ENCODE measurements around the gene LLGL2.
A peak's percentile ranks its signal among the peaks of the same experiment; 100 is the strongest.

Gene LLGL2

DNA sequence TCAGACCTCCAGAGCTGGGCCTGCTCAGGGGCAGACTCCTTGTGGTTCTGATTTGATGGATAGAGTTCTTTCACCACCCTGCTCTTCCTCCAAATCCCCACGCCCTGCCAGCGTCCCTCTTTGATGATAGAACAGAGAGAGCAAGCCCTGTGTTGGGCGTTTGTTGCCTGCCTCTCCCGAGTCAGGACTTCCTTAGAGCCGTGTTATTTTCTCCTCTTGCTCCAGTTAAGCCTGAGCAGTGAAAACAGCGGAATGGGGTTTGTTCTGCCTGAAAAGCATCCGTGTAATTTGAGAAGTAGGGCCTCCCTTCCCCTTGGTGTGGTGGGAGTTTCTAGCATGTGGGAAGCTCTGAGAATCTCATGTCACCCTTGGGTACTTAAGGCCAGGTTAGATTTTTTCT lies 47.0 kb upstream of the LLGL2 start:
- Histone ChIP-seq H3K79me1 (ENCODE audit: low read length) (peaks cover 2% of the 10 kb centered on the region), H4K5ac (ENCODE audit: low read length) (no peak overlapping the region), H2AK5ac (ENCODE audit: low read length) (no peak overlapping the region), H3K4me2 (ENCODE audit: low read length) (no peak overlapping the region), H3K4me3 (ENCODE audit: low read length) (no peak overlapping the region), H3K27me3 (ENCODE audit: insufficient read depth, low read length, poor library complexity) (no peaks in the 10 kb centered on the region), H3K56ac (ENCODE audit: low read length) (no peak overlapping the region), H3K18ac (ENCODE audit: low read length) (no peak overlapping the region), H4K8ac (ENCODE audit: low read depth, low read length) (no peak overlapping the region), H3K23ac (ENCODE audit: low read length) (no peak overlapping the region), H2BK5ac (ENCODE audit: low read length) (no peak overlapping the region), H3K4ac (ENCODE audit: low read depth, low read length) (no peak overlapping the region), H3K4me1 (ENCODE audit: control insufficient read depth, low read depth, low read length) (peaks cover 3% of the 10 kb centered on the region), H3K27ac (ENCODE audit: low read depth, low read length) (no peak overlapping the region), H3K9ac (ENCODE audit: low read length) (no peak overlapping the region), H3K79me2 (ENCODE audit: control insufficient read depth, insufficient read depth, low read length) (no peaks in the 10 kb centered on the region), H2BK15ac (replicated peaks; ENCODE audit: low read depth) (no peak overlapping the region), H3K36me3 (ENCODE audit: control insufficient read depth, insufficient read depth, low read length) (no peaks in the 10 kb centered on the region), H2BK120ac (ENCODE audit: low read depth, low read length) (no peak overlapping the region)
- DNase-seq: no peak
- WGBS (ENCODE audit: extremely low coverage, insufficient coverage, low lambda C conversion rate): no CpG with 5 or more reads among the region's 7 CpGs

DNA sequence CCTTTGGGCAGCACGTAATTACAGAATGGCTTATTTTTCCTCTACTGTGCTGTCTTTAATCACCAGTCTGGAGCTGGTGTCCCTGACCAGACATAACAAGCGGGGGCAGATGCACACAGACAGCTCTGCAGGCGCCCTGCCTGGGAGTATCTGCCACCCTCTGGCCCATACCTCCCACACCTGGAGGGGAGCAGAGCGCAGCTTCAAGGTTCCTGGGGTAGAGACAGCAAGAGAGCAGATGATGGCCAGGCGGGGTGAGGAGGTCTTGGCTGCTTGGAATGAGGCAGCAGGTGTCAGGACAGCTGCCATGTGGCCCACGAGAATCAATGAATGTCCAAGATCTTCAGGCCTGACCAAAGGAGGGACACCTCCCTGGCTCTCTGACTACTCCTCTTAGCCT lies 45.2 kb upstream of the LLGL2 start:
- Histone ChIP-seq H3K79me1 (ENCODE audit: low read length) (peaks cover 2% of the 10 kb centered on the region), H2AK5ac (ENCODE audit: low read length) (no peak overlapping the region), H3K9ac (ENCODE audit: low read length) (no peak overlapping the region), H3K23ac (ENCODE audit: low read length) (no peak overlapping the region), H2BK120ac (ENCODE audit: low read depth, low read length) (no peak overlapping the region), H3K27ac (ENCODE audit: low read depth, low read length) (no peak overlapping the region), H3K36me3 (ENCODE audit: control insufficient read depth, insufficient read depth, low read length) (no peaks in the 10 kb centered on the region), H3K4me2 (ENCODE audit: low read length) (no peak overlapping the region), H3K56ac (ENCODE audit: low read length) (no peak overlapping the region), H4K5ac (ENCODE audit: low read length) (no peak overlapping the region), H3K27me3 (ENCODE audit: insufficient read depth, low read length, poor library complexity) (no peaks in the 10 kb centered on the region), H4K8ac (ENCODE audit: low read depth, low read length) (no peak overlapping the region), H2BK5ac (ENCODE audit: low read length) (no peak overlapping the region), H3K4me1 (ENCODE audit: control insufficient read depth, low read depth, low read length) (peaks cover 3% of the 10 kb centered on the region), H3K79me2 (ENCODE audit: control insufficient read depth, insufficient read depth, low read length) (no peaks in the 10 kb centered on the region), H3K4ac (ENCODE audit: low read depth, low read length) (no peak overlapping the region), H3K18ac (ENCODE audit: low read length) (no peak overlapping the region), H3K4me3 (ENCODE audit: low read length) (no peak overlapping the region), H2BK15ac (replicated peaks; ENCODE audit: low read depth) (no peak overlapping the region)
- no peak for DNase-seq
- WGBS (ENCODE audit: extremely low coverage, insufficient coverage, low lambda C conversion rate): no CpG with 5 or more reads among the region's 6 CpGs

DNA sequence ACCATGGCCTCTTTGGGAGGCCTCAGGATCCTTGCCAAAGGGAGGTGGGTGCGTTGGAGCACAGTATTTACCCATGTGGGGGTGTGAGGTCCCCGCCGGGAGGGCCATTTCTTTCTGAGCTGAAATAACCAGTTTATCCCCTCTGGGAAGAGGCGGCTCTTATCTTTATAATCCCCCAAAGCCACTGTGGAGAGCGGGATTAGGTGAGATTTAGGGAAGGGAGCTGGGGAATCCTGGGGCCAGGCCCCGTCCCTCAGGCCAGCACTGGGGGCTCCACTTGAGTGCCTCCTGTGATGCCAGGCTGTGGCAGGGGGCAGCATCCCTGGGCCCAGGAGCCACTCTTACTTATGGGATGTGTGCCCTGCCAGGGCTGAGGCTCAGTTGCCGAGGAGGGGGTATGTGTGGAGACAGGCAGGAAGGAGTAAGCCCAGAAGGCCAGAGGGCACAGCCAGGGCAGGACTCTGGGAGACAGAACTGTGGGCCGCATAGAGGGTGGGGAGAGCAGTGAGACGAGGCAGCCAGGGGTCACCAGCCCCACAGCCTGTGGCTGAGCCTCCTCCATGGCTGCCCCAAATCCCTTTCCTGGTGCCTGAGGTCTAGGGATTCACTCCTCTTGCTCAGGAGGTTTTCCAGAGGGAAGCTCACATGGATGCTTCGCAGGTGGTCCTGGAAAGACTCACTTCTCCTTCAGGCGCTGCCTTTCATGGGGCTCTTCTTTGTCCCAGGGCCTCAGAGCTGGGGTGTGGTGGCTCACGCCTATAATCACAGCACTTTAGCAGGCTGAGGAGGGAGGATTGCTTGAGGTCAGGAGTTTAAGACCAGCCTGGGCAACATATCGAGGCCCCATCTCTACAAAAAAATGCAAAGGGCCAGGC lies 44.1 kb upstream of the LLGL2 start:
- Histone ChIP-seq H3K27me3 (ENCODE audit: insufficient read depth, low read length, poor library complexity) (no peaks in the 10 kb centered on the region), H3K4me3 (ENCODE audit: low read length) (no peak overlapping the region), H2BK5ac (ENCODE audit: low read length) (no peak overlapping the region), H3K27ac (ENCODE audit: low read depth, low read length) (no peak overlapping the region), H2AK5ac (ENCODE audit: low read length) (no peak overlapping the region), H2BK15ac (replicated peaks; ENCODE audit: low read depth) (no peak overlapping the region), H4K5ac (ENCODE audit: low read length) (no peak overlapping the region), H3K79me1 (ENCODE audit: low read length) (peaks cover 2% of the 10 kb centered on the region), H3K4ac (ENCODE audit: low read depth, low read length) (no peak overlapping the region), H3K36me3 (ENCODE audit: control insufficient read depth, insufficient read depth, low read length) (no peaks in the 10 kb centered on the region), H4K8ac (ENCODE audit: low read depth, low read length) (no peak overlapping the region), H3K4me1 (ENCODE audit: control insufficient read depth, low read depth, low read length) (peaks cover 3% of the 10 kb centered on the region), H3K23ac (ENCODE audit: low read length) (no peak overlapping the region), H3K79me2 (ENCODE audit: control insufficient read depth, insufficient read depth, low read length) (no peaks in the 10 kb centered on the region), H3K18ac (ENCODE audit: low read length) (no peak overlapping the region), H3K56ac (ENCODE audit: low read length) (no peak overlapping the region), H2BK120ac (ENCODE audit: low read depth, low read length) (no peak overlapping the region), H3K9ac (ENCODE audit: low read length) (no peak overlapping the region), H3K4me2 (ENCODE audit: low read length) (no peak overlapping the region)
- no CpG with 5 or more reads among the region's 13 CpGs for WGBS (ENCODE audit: extremely low coverage, insufficient coverage, low lambda C conversion rate)
- DNase-seq: peak; percentile 51

- Histone ChIP-seq H3K4me1 (ENCODE audit: control insufficient read depth, low read depth, low read length) (peaks cover 3% of the 10 kb centered on the region), H3K4me2 (ENCODE audit: low read length) (no peak overlapping the region), H3K23ac (ENCODE audit: low read length) (no peak overlapping the region), H3K18ac (ENCODE audit: low read length) (no peak overlapping the region), H2BK120ac (ENCODE audit: low read depth, low read length) (no peak overlapping the region), H3K79me2 (ENCODE audit: control insufficient read depth, insufficient read depth, low read length) (no peaks in the 10 kb centered on the region), H3K27me3 (ENCODE audit: insufficient read depth, low read length, poor library complexity) (no peaks in the 10 kb centered on the region), H3K79me1 (ENCODE audit: low read length) (peaks cover 2% of the 10 kb centered on the region), H3K36me3 (ENCODE audit: control insufficient read depth, insufficient read depth, low read length) (no peaks in the 10 kb centered on the region), H3K56ac (ENCODE audit: low read length) (no peak overlapping the region), H2BK5ac (ENCODE audit: low read length) (no peak overlapping the region), H2BK15ac (replicated peaks; ENCODE audit: low read depth) (no peak overlapping the region), H4K5ac (ENCODE audit: low read length) (no peak overlapping the region), H3K27ac (ENCODE audit: low read depth, low read length) (no peak overlapping the region), H4K8ac (ENCODE audit: low read depth, low read length) (no peak overlapping the region), H3K9ac (ENCODE audit: low read length) (no peak overlapping the region), H3K4ac (ENCODE audit: low read depth, low read length) (no peak overlapping the region), H3K4me3 (ENCODE audit: low read length) (no peak overlapping the region), H2AK5ac (ENCODE audit: low read length) (no peak overlapping the region)
- WGBS (ENCODE audit: extremely low coverage, insufficient coverage, low lambda C conversion rate): no CpG with 5 or more reads among the region's 16 CpGs
- no peak for DNase-seq
Observed at GRCh38 chr17:75482098-75482942, 43.2 kb upstream of the LLGL2 start.

GRCh38 chr17:75485688-75486087 lies 39.8 kb upstream of the LLGL2 start:
- Histone ChIP-seq H3K4me1 (ENCODE audit: control insufficient read depth, low read depth, low read length) (peaks cover 3% of the 10 kb centered on the region), H3K27me3 (ENCODE audit: insufficient read depth, low read length, poor library complexity) (no peaks in the 10 kb centered on the region), H3K4me2 (ENCODE audit: low read length) (no peak overlapping the region), H2BK120ac (ENCODE audit: low read depth, low read length) (no peak overlapping the region), H2AK5ac (ENCODE audit: low read length) (no peak overlapping the region), H3K18ac (ENCODE audit: low read length) (no peak overlapping the region), H3K9ac (ENCODE audit: low read length) (no peak overlapping the region), H3K27ac (ENCODE audit: low read depth, low read length) (no peak overlapping the region), H3K4ac (ENCODE audit: low read depth, low read length) (no peak overlapping the region), H3K79me2 (ENCODE audit: control insufficient read depth, insufficient read depth, low read length) (no peaks in the 10 kb centered on the region), H3K4me3 (ENCODE audit: low read length) (no peak overlapping the region), H2BK5ac (ENCODE audit: low read length) (no peak overlapping the region), H4K5ac (ENCODE audit: low read length) (no peak overlapping the region), H3K23ac (ENCODE audit: low read length) (no peak overlapping the region), H3K36me3 (ENCODE audit: control insufficient read depth, insufficient read depth, low read length) (no peaks in the 10 kb centered on the region), H2BK15ac (replicated peaks; ENCODE audit: low read depth) (no peak overlapping the region), H3K79me1 (ENCODE audit: low read length) (peaks cover 2% of the 10 kb centered on the region), H4K8ac (ENCODE audit: low read depth, low read length) (no peak overlapping the region), H3K56ac (ENCODE audit: low read length) (no peak overlapping the region)
- no CpG with 5 or more reads among the region's 12 CpGs for WGBS (ENCODE audit: extremely low coverage, insufficient coverage, low lambda C conversion rate)
- no peak for DNase-seq

Data from mesendoderm (in vitro differentiated cells).